VCaP (cell line): ENCODE results near the gene SDHAF1.
"Not testable (repeated sequence)": the region's sequence is repeated elsewhere in the genome, so short reads cannot be mapped to it uniquely, and the experiment has no call there.

ENCODE experiments used
- H3K27ac ChIP-seq: fragments of 450-650 bp; 2 replicates; pipeline ENCODE4 v1.5.1; 2017
- TF ChIP-seq, protein P1 (sequence below): fragments of 450-650 bp; conservative IDR thresholded peaks from 2 replicates; pipeline ENCODE4 v1.5.1; 2017; ENCODE audit warnings: mild to moderate bottlenecking, moderate library complexity

The SDHAF1 gene

DNA sequence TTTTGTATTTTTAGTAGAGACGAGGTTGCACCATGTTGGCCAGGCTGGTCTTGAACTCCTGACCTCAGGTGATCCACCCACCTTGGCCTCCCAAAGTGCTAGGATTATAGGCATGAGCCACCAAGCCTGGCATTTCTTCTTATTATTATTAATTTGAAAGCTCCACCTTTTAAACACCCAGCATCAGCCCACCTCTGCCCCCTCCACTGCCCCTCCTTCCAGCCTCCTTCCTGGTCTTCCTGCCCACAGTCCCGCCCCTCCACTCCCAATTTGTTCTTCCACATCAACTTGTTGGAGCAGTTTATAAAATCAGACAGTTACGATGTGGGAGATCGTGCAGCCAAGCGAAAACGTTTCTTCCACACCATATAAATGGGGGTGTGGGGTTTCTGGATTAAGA is 45.5 kb downstream of the SDHAF1 start:
- no peak overlapping the region for H3K27ac ChIP-seq
- TF ChIP-seq, protein P1, sequence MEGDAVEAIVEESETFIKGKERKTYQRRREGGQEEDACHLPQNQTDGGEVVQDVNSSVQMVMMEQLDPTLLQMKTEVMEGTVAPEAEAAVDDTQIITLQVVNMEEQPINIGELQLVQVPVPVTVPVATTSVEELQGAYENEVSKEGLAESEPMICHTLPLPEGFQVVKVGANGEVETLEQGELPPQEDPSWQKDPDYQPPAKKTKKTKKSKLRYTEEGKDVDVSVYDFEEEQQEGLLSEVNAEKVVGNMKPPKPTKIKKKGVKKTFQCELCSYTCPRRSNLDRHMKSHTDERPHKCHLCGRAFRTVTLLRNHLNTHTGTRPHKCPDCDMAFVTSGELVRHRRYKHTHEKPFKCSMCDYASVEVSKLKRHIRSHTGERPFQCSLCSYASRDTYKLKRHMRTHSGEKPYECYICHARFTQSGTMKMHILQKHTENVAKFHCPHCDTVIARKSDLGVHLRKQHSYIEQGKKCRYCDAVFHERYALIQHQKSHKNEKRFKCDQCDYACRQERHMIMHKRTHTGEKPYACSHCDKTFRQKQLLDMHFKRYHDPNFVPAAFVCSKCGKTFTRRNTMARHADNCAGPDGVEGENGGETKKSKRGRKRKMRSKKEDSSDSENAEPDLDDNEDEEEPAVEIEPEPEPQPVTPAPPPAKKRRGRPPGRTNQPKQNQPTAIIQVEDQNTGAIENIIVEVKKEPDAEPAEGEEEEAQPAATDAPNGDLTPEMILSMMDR: no peak

GRCh38 chr19:36041092-36041491 is 46.1 kb downstream of the SDHAF1 start:
- H3K27ac ChIP-seq: not testable (repeated sequence)

GRCh38 chr19:36041831-36042230 is 46.8 kb downstream of the SDHAF1 start:
- no peak overlapping the region for H3K27ac ChIP-seq
- TF ChIP-seq, protein P1: no peak

GRCh38 chr19:36043952-36044351 is 49.0 kb downstream of the SDHAF1 start:
- H3K27ac ChIP-seq: no peak overlapping the region
- TF ChIP-seq, protein P1: no peak
